ENCODE data around the gene ZNF155. TPM values are rescaled to one million over a fixed set of nuclear protein-coding genes. Genes with fewer than 3 reads are reported as not detected.

ZNF155 gene
- total and polyA plus RNA-seq, 12 donors: 1.5 to 9.1 (median 6.9) TPM

GRCh38 chr19:43950834-43951645 is 32.9 kb upstream of the ZNF155 start, which contains the start of gene ZNF221:
ZNF221 (plus strand) TSS chr19:43951228; CDS start chr19:43962727, 11,499 bp downstream.
- H3K36me3 ChIP-seq: peaks cover 0 to 31% (median 3%) of the 10 kb centered on the region in 9 donors
- intact Hi-C loops (cut with DNase I): loop anchor here in 3 of 10 donors (1.0 to 2.0 kb wide), 3 partner anchors 16 to 33 kb away; partner anchors contain the start of genes ZNF45 (in 3 of the 3) and ZNF155 (in 1 of the 3)
- peak within 1 kb of the TSS in 9 of 10 donors; percentile 54 to 84 (median 79) for H3K27ac ChIP-seq
- peak; percentile 98 to 100 (median 100) for ATAC-seq
- DNase-seq: peak; percentile 85 to 95
- WGBS, 2 donors: 0% methylated on average over 40 of the region's 40 CpGs
- H3K9me3 ChIP-seq: peaks cover 0 to 76% (median 12%) of the 10 kb centered on the region in 11 donors
- H3K27me3 ChIP-seq: no peaks in the 10 kb centered on the region
- peaks cover 0 to 4% (median 0%) of the 10 kb centered on the region in 9 donors for H3K4me1 ChIP-seq
- peak within 1 kb of the TSS; percentile 44 to 94 (median 78) for H3K4me3 ChIP-seq
- TF ChIP-seq CTCF (IDR thresholded peaks at IDR 0.05): peak in 8 of 9 donors; percentile 39 to 80 (median 53)

GRCh38 chr19:43956827-43957226 is 27.2 kb upstream of the ZNF155 start:
- Histone ChIP-seq H3K27me3 (no peaks in the 10 kb centered on the region), H3K4me3 (no peak overlapping the region), H3K4me1 (no peaks in the 10 kb centered on the region), H3K9me3 (peaks cover 0 to 97% (median 61%) of the 10 kb centered on the region in 11 donors), H3K36me3 (peaks cover 0 to 86% (median 12%) of the 10 kb centered on the region in 9 donors), H3K27ac (no peak overlapping the region)
- no peak for ATAC-seq
- DNase-seq: no peak
- intact Hi-C loops (cut with DNase I): no loop called here
- 96% methylated on average over 3 of the region's 3 CpGs for WGBS, 2 donors
- no peak for TF ChIP-seq CTCF (IDR thresholded peaks at IDR 0.05)

GRCh38 chr19:43957891-43958290 is 26.1 kb upstream of the ZNF155 start:
- ATAC-seq: no peak
- TF ChIP-seq CTCF (IDR thresholded peaks at IDR 0.05): no peak
- Histone ChIP-seq H3K4me1 (no peaks in the 10 kb centered on the region), H3K27ac (no peak overlapping the region), H3K9me3 (peaks cover 0 to 99% (median 71%) of the 10 kb centered on the region in 11 donors), H3K4me3 (no peak overlapping the region), H3K36me3 (peaks cover 0 to 90% (median 20%) of the 10 kb centered on the region in 9 donors), H3K27me3 (no peaks in the 10 kb centered on the region)
- no peak for DNase-seq
- 97 to 98% methylated on average over 3 of the region's 3 CpGs for whole genome bisulfite sequencing, 2 donors
- intact Hi-C loops (cut with DNase I): no loop called here

- intact Hi-C loops (cut with DNase I): no loop called here
- 73 to 74% methylated on average over 4 of the region's 4 CpGs for WGBS, 2 donors
Observed at GRCh38 chr19:43960411-43960810, 23.6 kb upstream of the ZNF155 start.

More at GRCh38 chr19:43960411-43960810, 23.6 kb upstream of the ZNF155 start:
- TF ChIP-seq CTCF (IDR thresholded peaks at IDR 0.05): no peak
- H3K36me3 ChIP-seq: peaks cover 6 to 94% (median 44%) of the 10 kb centered on the region in 9 donors
- no peak overlapping the region for H3K4me3 ChIP-seq
- no peaks in the 10 kb centered on the region for H3K4me1 ChIP-seq
- DNase-seq (no peak), ATAC-seq (no peak)
- no peak overlapping the region for H3K27ac ChIP-seq
- no peaks in the 10 kb centered on the region for H3K27me3 ChIP-seq
- peaks cover 3 to 100% (median 77%) of the 10 kb centered on the region in 11 donors for H3K9me3 ChIP-seq
